KOPT-K1 (cell line): ENCODE measurements around the gene PLA1A.
"Not testable (repeated sequence)": the region's sequence is repeated elsewhere in the genome, so short reads cannot be mapped to it uniquely, and the experiment has no call there.

Experiments
- H3K27ac ChIP-seq: fragments of 200-600 bp; sonication (generic); 2 replicates; pipeline ENCODE4 v1.5.1; 2016; ENCODE audit warnings: antibody characterized with exemption, mild to moderate bottlenecking, low read depth, low read length; ENCODE audit not compliant: poor library complexity, severe bottlenecking
- H3K36me3 ChIP-seq: fragments of 200-600 bp; sonication (generic); 2 replicates; pipeline ENCODE4 v1.5.1; 2017; ENCODE audit warnings: antibody characterized with exemption, mild to moderate bottlenecking, low read length, moderate library complexity; ENCODE audit not compliant: insufficient read depth
- H3K9me3 ChIP-seq: fragments of 200-600 bp; sonication (generic); 2 replicates; pipeline ENCODE4 v1.5.1; 2017; ENCODE audit warnings: antibody characterized with exemption, low read length, mild to moderate bottlenecking; ENCODE audit not compliant: insufficient read depth, poor library complexity, severe bottlenecking

The PLA1A gene

DNA sequence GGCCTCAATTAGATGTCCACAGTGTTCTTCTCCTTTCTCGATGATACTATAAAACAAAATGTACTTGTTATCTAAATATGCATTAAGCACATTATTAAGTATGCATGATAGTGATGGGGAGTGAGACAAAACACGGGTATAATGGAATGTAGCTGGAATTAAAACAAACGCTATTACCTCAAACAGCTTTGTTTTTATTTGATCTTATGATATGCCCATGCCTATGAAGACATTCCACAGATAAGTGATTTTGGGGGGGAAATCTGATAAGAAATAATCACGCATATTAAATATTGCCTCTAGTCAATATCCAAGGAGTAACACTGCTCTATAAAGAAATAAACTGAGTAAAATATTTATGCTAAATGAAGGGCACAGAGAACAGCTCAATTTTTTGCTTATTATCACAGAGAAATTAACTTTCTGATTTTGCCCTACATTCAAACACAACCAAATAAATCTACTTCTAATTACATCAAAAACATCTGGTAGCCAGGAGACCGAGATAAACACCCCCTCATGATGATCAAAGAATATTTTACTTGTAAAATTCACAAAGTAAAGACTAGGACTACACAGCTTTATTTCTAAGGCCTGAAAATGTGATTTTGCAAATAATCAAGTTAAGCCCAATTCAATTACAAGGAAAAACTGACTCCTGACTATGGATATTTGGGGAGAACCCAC is 77.6 kb downstream of the PLA1A start:
- Histone ChIP-seq H3K36me3 (peaks cover 49% of the 10 kb centered on the region), H3K9me3 (no peaks in the 10 kb centered on the region), H3K27ac (no peak overlapping the region)

DNA sequence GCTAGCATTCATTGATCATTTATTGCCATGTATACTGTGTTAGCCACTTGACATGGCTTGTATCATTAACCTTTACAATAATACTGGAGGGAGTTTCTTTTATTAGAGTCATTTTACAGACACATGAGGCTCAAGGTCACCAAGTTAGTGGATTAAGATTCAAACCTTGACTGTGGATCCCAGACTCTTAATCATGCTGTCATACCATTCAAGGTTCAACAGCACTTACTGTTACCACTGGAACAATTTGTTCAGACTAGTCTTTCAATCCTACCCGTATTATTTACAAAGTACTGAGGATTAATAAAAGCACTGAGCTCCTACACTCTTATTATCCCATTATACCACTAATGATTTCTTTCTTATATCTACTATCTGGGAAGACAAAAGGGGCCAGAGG is 78.3 kb downstream of the PLA1A start:
- H3K27ac ChIP-seq: peak overlapping the region; percentile 91
- peaks cover 42% of the 10 kb centered on the region for H3K36me3 ChIP-seq
- H3K9me3 ChIP-seq: no peaks in the 10 kb centered on the region

DNA sequence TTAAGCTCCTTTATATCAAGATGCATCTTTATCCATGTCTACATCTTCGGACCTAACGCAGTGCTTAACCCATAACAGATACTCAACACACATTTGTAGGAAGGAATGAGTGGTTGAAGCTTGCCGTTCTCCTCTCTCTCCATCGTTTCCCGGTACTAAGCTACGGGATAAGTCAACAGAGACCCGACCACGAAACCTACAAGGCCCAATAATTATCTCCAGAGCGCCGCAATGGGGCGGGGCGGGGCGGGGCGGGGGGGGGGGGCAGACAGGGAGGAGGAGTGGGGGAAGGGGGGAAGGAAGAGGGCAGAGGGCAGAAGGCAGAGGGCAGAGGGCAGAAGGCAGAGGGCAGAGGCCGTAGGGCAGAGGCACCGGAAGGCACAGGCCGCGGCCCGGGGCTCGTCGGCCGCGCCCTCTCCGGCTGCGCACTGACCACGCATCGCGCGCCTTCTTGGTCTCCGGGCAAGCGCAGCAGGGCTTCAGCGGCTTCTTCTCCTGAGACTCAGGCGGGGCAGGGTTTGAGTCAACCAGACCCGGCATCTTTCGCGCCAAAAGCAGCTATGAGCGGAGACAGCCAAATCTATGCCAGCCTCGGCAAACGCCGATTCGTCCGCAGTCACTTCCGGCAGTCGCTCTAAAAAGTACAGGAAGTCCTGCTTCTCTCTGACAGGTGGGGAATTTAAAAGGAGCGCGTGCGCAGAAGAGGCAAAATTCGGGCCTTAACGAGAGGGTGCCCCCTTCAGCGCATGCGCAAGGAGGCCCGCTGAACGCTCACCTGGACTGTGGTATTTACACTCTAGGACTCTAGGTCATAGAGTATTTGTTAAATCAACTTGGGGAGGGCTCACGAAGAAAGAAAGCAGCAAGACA is 79.3 kb downstream of the PLA1A start, which contains the start of gene COX17:
COX17 (minus strand) TSS at position 636 of the 870 bp plus-strand sequence; CDS start at position 540, 96 bp downstream.
- Histone ChIP-seq H3K27ac (peak within 1 kb of the TSS; percentile 91), H3K36me3 (peaks cover 32% of the 10 kb centered on the region), H3K9me3 (no peaks in the 10 kb centered on the region)

DNA sequence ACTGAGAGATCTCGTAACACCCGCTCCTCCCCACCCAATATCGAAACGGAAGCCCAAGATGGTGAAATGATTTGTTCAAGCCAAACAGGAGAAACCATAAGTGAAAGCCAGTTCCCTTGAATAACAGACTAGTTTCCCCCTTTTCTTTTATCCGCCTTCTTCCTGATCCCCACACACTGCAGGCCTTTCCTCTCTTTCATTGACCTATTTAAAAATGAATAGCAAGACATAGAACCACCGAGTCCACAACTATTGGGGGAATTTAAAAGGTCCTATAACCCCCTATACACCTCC is 79.9 kb downstream of the PLA1A start:
- H3K36me3 ChIP-seq: peaks cover 28% of the 10 kb centered on the region
- peak overlapping the region; percentile 91 for H3K27ac ChIP-seq

DNA sequence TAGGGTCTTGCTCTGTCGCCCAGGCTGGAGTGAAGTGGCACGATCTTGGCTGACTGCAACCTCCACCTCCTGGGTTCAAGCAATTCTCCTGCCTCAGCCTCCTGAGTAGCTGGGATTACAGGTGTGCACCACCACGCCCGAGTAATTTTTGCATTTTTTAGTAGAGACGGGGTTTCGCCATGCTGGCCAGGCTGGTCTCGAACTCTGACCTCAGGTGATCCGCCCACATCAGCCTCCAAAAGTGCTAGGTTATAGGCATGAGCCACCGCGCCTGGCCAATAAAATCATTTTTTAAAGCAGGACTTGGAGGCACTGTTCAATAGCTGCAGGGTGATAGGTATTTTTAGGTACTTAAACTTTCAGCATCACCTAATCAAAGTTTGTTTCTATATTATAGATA is 80.5 kb downstream of the PLA1A start:
- H3K27ac ChIP-seq, H3K9me3 ChIP-seq: not testable (repeated sequence)
- peaks cover 21% of the 10 kb centered on the region for H3K36me3 ChIP-seq

More for the DNA sequence above, 79.9 kb downstream of the PLA1A start:
- no peaks in the 10 kb centered on the region for H3K9me3 ChIP-seq
